ENCODE results near the gene NLRP6.
"Not testable (repeated sequence)": the region's sequence is repeated elsewhere in the genome, so short reads cannot be mapped to it uniquely, and the experiment has no call there.

NLRP6 gene

GRCh38 chr11:327581-327923 lies 49.3 kb downstream of the NLRP6 start:
- DNase-seq, result no peak

GRCh38 chr11:328012-328411 lies 49.8 kb downstream of the NLRP6 start:
- no peak for DNase-seq

GRCh38 chr11:328516-329100 lies 50.4 kb downstream of the NLRP6 start:
- DNase-seq, result not testable (repeated sequence)

GRCh38 chr11:329886-330253 lies 51.7 kb downstream of the NLRP6 start:
- no peak for DNase-seq

- DNase-seq, result no peak
Measured at GRCh38 chr11:330307-330693, 52.1 kb downstream of the NLRP6 start.

GRCh38 chr11:330694-331357 lies 52.6 kb downstream of the NLRP6 start:
- DNase-seq, result no peak

- no peak for DNase-seq
Measured at GRCh38 chr11:331358-332060, 53.3 kb downstream of the NLRP6 start.

GRCh38 chr11:332651-333480 lies 54.7 kb downstream of the NLRP6 start:
- DNase-seq, result no peak

GRCh38 chr11:333616-334263 lies 55.5 kb downstream of the NLRP6 start:
- DNase-seq, result not testable (repeated sequence)

- no peak for DNase-seq
Measured at GRCh38 chr11:334264-334994, 56.2 kb downstream of the NLRP6 start.
